Nephron (organoid): Measurements from ENCODE around the gene NIPAL1.
"Not testable (repeated sequence)": the region's sequence is repeated elsewhere in the genome, so short reads cannot be mapped to it uniquely, and the experiment has no call there.

ENCODE experiments used
- H3K27ac Mint-ChIP-seq, 3 experiments: 2 replicates each; pipeline ENCODE4 v1.8.0; 2020; ENCODE audit warnings: mixed read lengths in 3 of 3, mild to moderate bottlenecking in 2 of 3, moderate library complexity in 1 of 3
- H3K27me3 Mint-ChIP-seq: 2 replicates; pipeline ENCODE4 v1.8.0; 2021; ENCODE audit warnings: low read depth, mild to moderate bottlenecking, moderate library complexity, mixed read lengths
- H3K36me3 Mint-ChIP-seq: 2 replicates; pipeline ENCODE4 v1.8.0; 2020; ENCODE audit warnings: low read depth, mixed read lengths
- H3K4me1 Mint-ChIP-seq: 2 replicates; pipeline ENCODE4 v1.8.0; 2020; ENCODE audit warnings: mixed read lengths
- H3K4me3 Mint-ChIP-seq, 3 experiments: 2 replicates each; pipeline ENCODE4 v1.8.0; 2020; ENCODE audit warnings: mild to moderate bottlenecking in 3 of 3, mixed read lengths in 3 of 3, moderate library complexity in 2 of 3
- H3K9me3 Mint-ChIP-seq: 2 replicates; pipeline ENCODE4 v1.8.0; 2020; ENCODE audit warnings: mixed read lengths
- TF ChIP-seq, protein P1 (sequence below), 3 experiments: fragments of 200-600 bp; sonication (generic); IDR thresholded peaks; one replicate each; pipeline ENCODE4 v1.5.0; 2021; ENCODE audit warnings: antibody characterized with exemption in 3 of 3; ENCODE audit not compliant: unreplicated experiment in 3 of 3

The NIPAL1 gene

DNA sequence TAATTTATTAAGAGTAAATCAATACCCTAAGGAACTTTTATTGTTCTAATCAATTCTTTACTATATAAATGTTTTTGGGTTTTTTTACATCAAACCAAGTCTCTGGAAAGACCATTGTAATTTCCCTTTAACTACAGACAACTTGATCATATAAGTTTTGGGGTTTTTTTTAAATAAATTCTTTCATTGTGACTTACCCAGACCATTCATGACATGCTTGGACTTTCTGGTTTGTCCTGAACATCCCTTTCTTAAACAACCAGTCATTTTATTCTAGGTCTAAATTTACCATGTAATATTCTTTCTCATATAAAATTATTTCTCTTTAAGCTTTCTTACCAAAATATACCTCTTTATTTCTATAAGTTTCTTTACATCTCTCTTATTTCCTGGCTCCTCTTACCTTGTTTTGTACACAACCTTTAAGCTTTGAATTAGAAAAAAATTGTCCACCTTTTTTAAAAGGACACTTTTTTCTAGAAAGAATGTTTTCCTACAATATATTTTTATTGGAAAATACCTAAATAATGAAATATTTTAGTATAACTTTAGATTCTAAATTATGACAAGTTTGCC, 8.5 kb upstream of the NIPAL1 start:
- Mint-ChIP-seq H3K36me3 (no peaks in the 10 kb centered on the region), H3K4me3 (no peak overlapping the region), H3K27me3 (peaks cover 3% of the 10 kb centered on the region), H3K9me3 (peaks cover 15% of the 10 kb centered on the region), H3K4me1 (no peaks in the 10 kb centered on the region), H3K27ac (no peak overlapping the region)
- TF ChIP-seq, protein P1, sequence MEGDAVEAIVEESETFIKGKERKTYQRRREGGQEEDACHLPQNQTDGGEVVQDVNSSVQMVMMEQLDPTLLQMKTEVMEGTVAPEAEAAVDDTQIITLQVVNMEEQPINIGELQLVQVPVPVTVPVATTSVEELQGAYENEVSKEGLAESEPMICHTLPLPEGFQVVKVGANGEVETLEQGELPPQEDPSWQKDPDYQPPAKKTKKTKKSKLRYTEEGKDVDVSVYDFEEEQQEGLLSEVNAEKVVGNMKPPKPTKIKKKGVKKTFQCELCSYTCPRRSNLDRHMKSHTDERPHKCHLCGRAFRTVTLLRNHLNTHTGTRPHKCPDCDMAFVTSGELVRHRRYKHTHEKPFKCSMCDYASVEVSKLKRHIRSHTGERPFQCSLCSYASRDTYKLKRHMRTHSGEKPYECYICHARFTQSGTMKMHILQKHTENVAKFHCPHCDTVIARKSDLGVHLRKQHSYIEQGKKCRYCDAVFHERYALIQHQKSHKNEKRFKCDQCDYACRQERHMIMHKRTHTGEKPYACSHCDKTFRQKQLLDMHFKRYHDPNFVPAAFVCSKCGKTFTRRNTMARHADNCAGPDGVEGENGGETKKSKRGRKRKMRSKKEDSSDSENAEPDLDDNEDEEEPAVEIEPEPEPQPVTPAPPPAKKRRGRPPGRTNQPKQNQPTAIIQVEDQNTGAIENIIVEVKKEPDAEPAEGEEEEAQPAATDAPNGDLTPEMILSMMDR (IDR thresholded peaks at IDR 0.05; ENCODE audit: unreplicated experiment in 3 of 3), result no peak

DNA sequence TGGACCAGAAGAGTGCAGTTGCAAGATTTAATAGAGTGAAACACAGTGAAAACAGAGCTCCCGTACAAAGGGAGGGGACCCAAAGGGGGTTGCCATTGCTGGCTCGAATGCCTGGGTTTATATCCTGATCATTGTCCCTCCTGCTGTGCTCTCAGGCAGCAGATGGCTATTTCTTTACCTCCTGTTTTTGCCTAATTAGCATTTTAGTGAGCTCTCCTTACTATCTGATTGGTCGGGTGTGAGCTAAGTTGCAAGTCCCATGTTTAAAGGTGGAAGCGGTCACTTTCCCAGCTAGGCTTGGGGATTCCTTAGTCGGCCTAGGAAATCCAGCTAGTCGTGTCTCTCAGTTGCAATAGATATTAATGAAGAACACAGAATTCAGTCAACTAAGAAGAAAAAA, 5.7 kb upstream of the NIPAL1 start:
- H3K27me3 Mint-ChIP-seq, H3K4me3 Mint-ChIP-seq, H3K36me3 Mint-ChIP-seq, H3K27ac Mint-ChIP-seq, H3K4me1 Mint-ChIP-seq, H3K9me3 Mint-ChIP-seq: not testable (repeated sequence)

DNA sequence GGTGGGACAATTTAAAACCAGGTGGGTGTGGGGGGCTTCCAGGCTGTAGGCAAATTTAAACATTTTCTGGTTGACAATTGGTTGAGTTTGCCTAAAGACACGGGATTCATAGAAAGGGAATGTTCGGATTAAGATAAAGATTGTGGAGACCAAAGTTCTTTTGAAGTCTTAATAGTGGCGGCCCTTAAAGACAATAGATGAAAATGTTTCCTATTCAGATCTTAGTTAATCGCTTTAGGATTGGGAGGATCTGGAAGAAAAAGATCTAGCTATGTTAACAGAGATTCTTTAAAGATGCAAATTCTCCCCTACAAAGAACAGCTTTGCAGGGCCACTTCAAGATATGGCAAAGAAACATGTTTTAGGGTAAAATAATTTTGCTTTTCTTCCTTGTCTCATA, 4.8 kb upstream of the NIPAL1 start:
- peaks cover 6% of the 10 kb centered on the region for H3K9me3 Mint-ChIP-seq
- TF ChIP-seq, protein P1 (IDR thresholded peaks at IDR 0.05; ENCODE audit: unreplicated experiment in 3 of 3), result no peak
- H3K27me3 Mint-ChIP-seq, result peaks cover 12% of the 10 kb centered on the region
- no peaks in the 10 kb centered on the region for H3K36me3 Mint-ChIP-seq
- H3K4me3 Mint-ChIP-seq, result no peak overlapping the region
- no peak overlapping the region for H3K27ac Mint-ChIP-seq
- peaks cover 5% of the 10 kb centered on the region for H3K4me1 Mint-ChIP-seq

DNA sequence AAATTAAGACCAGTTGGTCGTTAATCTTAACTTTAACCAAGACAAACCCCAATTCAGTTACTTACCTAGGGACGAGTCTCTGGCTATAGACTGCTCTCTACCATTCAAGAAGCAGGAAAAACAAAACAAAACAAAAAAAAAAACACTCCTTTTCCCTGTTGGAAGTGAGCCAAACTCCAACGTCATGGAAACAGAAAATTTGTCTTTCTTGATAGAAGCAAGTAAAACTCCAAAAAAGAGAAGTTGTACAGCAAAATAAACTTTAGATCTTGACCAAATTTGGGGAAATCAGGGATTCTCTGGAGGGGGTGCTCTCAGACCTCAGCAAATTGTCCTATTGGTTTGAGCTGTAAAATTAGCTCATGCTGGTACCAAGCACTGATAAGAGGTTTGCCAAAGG, 3.7 kb upstream of the NIPAL1 start:
- Mint-ChIP-seq H3K36me3 (no peaks in the 10 kb centered on the region), H3K27ac (no peak overlapping the region), H3K4me1 (peaks cover 5% of the 10 kb centered on the region), H3K27me3 (peaks cover 22% of the 10 kb centered on the region), H3K9me3 (peaks cover 5% of the 10 kb centered on the region), H3K4me3 (no peak overlapping the region)
- TF ChIP-seq, protein P1 (IDR thresholded peaks at IDR 0.05; ENCODE audit: unreplicated experiment in 3 of 3), result no peak

DNA sequence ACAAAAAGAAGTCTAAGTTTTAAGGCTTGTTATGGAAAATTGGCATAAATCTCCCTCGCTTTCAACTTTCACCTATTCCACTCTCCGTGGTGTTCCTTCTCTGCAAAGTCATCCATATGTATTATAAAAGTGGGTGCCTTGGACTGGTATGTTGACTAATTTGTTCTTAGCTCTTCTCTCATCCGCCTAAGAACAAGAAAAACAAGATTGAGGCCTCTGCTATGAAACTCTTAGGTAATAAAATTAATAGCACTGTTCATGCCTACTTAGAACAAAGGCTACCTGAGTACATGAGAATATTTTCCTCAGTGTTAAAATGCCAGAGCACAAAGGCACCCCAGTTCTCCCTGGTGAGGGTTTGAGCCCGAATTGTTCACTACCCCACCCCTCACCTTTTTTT, 1.4 kb upstream of the NIPAL1 start:
- H3K27ac Mint-ChIP-seq, result no peak overlapping the region
- peaks cover 39% of the 10 kb centered on the region for H3K27me3 Mint-ChIP-seq
- peaks cover 5% of the 10 kb centered on the region for H3K4me1 Mint-ChIP-seq
- no peaks in the 10 kb centered on the region for H3K36me3 Mint-ChIP-seq
- no peak overlapping the region for H3K4me3 Mint-ChIP-seq
- TF ChIP-seq, protein P1 (IDR thresholded peaks at IDR 0.05; ENCODE audit: unreplicated experiment in 3 of 3), result no peak
- peaks cover 5% of the 10 kb centered on the region for H3K9me3 Mint-ChIP-seq

DNA sequence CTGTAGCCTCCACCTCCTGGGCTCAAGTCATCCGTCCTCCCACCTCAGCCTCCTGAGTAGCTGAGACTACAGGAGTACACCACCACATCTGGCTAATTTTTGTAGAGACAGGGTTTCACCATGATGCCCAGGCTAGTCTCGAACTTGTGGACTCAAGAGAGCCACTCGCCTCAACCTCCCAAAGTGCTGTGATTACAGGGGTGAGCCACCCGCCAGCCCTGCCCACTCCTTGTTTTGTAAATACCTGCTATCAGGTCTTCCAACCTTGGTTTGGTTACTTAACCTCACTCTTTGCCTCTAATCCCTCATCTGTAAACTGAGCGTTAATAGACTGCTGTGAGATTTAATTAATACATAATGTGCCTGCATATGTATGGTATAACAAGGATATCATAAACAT, 894 bp upstream of the NIPAL1 start:
- Mint-ChIP-seq H3K27me3 (peaks cover 42% of the 10 kb centered on the region), H3K36me3 (no peaks in the 10 kb centered on the region), H3K4me1 (peaks cover 5% of the 10 kb centered on the region), H3K4me3 (peak overlapping the region; percentile 84 to 92 (median 85)), H3K9me3 (peaks cover 5% of the 10 kb centered on the region), H3K27ac (peak overlapping the region in 2 of 3 experiments; percentile 28 to 60)
- TF ChIP-seq, protein P1 (IDR thresholded peaks at IDR 0.05; ENCODE audit: unreplicated experiment in 3 of 3), result no peak
